IPS-18a (cell line): ENCODE data around the gene NOXO1.
A peak's percentile ranks its signal among the peaks of the same experiment; 100 is the strongest.

Experiments
- H3K27ac ChIP-seq: one replicate; pipeline ENCODE4 v1.5.1; 2013; ENCODE audit warnings: low read length
- H3K27me3 ChIP-seq: one replicate; pipeline ENCODE4 v1.6.1; 2013; ENCODE audit warnings: mild to moderate bottlenecking, low read length; ENCODE audit not compliant: control insufficient read depth, insufficient read depth
- H3K36me3 ChIP-seq: one replicate; pipeline ENCODE4 v1.6.1; 2013; ENCODE audit warnings: low read depth, low read length; ENCODE audit not compliant: control insufficient read depth
- H3K4me1 ChIP-seq: one replicate; pipeline ENCODE4 v1.6.1; 2013; ENCODE audit warnings: low read depth, low read length; ENCODE audit not compliant: control insufficient read depth
- H3K4me3 ChIP-seq: one replicate; pipeline ENCODE4 v1.5.1; 2013; ENCODE audit warnings: low read length
- H3K9ac ChIP-seq: one replicate; pipeline ENCODE4 v1.6.1; 2013; ENCODE audit warnings: mild to moderate bottlenecking, low read length, moderate library complexity
- H3K9me3 ChIP-seq: one replicate; pipeline ENCODE4 v1.6.1; 2013; ENCODE audit warnings: low read depth, low read length; ENCODE audit not compliant: control insufficient read depth

The NOXO1 gene

DNA sequence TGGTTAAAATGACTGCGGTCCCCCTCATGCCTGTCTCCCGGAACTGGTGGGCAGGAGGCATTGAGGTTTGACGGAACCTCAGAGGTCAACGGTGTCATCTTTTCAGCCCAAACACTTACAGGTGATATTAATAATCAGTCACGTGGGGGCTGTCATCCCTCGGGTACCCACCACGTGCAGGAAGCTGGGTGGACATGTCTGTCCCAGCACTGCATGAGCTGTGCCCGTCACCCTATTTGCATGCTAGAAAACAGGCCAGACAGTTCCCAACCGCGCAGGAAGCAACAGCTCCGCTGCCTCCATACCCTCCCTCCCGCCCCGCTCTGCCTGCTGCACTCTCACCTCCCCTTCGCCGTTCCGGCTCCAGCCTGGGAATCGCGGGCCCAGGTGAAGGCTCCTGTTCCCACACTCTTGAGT, 9.9 kb upstream of the NOXO1 start:
- peaks cover 30% of the 10 kb centered on the region for H3K27me3 ChIP-seq
- H3K9ac ChIP-seq, result no peak overlapping the region
- no peaks in the 10 kb centered on the region for H3K9me3 ChIP-seq
- H3K4me1 ChIP-seq, result peaks cover 6% of the 10 kb centered on the region
- H3K36me3 ChIP-seq, result peaks cover 4% of the 10 kb centered on the region
- peak overlapping the region; percentile 60 for H3K4me3 ChIP-seq
- H3K27ac ChIP-seq, result no peak overlapping the region

DNA sequence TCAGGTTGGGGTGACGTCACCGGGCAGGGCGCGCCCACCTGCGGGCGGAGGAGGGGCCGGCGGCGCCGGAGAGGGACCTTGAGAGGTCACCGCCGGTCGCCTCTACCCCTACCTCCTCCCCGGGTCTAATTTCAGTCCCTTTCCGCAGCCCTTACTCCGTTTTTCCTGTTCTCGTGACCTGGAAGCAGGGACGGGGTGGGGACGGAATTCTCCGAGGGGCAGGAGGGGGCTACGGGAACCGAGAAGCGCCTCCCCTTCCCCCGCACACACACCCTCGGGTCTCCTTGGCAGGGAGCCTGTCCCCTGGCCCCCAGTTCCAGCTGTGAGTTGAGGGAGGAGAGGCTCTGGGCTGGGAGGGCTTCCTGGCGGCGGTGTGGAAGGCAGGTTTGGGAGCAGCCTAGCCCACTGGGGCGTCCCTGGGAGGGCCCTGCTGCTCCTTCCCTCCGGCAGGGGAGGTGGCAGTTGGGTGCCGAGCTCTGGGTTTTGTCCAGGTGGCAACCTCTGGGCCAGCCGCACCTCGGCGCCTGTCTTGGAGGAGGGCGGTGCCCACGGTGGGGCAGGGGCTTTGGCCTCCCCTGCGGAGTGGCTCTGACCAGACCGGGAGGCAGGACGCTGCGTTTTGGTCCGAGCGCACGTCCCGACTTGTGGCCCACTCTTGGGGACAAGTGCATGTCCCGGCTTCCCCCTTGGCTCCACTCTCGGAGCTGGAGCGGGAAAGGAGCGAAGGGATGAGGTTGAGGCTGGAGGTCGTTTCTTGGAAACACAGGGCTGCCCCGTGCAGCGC, 9.3 kb upstream of the NOXO1 start:
- no peaks in the 10 kb centered on the region for H3K9me3 ChIP-seq
- H3K4me3 ChIP-seq, result peak overlapping the region; percentile 60
- peaks cover 6% of the 10 kb centered on the region for H3K4me1 ChIP-seq
- H3K27me3 ChIP-seq, result peaks cover 30% of the 10 kb centered on the region
- H3K9ac ChIP-seq, result peak overlapping the region; percentile 12
- H3K27ac ChIP-seq, result no peak overlapping the region
- peaks cover 9% of the 10 kb centered on the region for H3K36me3 ChIP-seq

DNA sequence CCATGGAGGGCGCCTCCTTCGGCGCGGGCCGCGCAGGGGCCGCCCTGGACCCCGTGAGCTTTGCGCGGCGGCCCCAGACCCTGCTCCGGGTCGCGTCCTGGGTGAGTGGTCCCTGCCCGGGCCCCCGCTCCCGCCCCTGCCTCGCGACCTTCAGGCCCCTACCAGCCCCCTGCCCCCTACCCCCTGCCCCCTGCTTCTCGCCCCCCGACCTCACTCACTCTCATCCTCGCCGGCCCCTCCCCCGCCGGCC, 8.8 kb upstream of the NOXO1 start:
- peaks cover 6% of the 10 kb centered on the region for H3K4me1 ChIP-seq
- H3K9me3 ChIP-seq, result no peaks in the 10 kb centered on the region
- H3K36me3 ChIP-seq, result peaks cover 9% of the 10 kb centered on the region
- peaks cover 30% of the 10 kb centered on the region for H3K27me3 ChIP-seq
- H3K9ac ChIP-seq, result no peak overlapping the region
- peak overlapping the region; percentile 60 for H3K4me3 ChIP-seq
- no peak overlapping the region for H3K27ac ChIP-seq

DNA sequence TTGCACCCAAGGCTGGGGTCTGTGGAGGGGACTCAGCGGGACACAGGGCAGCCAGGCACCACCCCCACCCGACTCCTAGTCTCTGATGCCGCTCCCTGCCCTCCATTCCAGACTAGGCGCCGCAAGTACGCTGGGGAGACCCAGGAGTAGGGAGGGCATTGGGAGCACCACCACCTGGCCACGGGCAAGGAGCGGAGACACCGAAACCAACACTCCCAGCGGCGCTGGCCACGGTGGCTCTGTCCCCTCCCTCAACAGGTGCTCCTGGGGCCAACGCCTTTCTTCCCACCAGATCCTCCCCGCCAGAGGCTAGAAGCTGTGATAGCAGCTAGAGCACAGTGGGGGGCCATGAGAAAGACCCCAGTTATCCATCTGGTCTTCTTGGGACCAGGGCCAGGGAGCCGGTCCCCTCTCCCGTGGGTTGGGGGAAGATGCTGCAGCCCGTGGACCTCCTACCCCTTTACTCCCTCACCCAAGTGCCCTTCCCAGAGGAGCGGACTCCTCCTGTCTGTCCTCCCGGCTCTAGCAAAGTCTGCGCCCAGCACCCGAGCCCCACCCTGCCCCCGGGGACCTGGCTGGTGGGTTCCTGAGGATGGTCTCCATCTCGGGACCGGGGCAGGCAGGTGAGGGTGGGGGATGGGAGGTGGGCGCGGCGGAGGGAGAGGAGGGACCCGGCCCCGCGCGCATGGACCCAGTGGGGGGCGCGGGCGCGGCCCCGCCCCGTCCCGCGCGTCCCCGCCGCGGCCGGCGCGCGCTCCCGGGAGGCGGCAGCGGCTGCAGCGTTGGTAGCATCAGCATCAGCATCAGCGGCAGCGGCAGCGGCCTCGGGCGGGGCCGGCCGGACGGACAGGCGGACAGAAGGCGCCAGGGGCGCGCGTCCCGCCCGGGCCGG, 8.2 kb upstream of the NOXO1 start, which contains the start of gene SYNGR3:
Gene SYNGR3, plus strand, starts transcription at position 762 of the 892 bp plus-strand sequence. CDS start 133 bp downstream, outside the sequence.
- H3K9me3 ChIP-seq, result no peaks in the 10 kb centered on the region
- H3K4me1 ChIP-seq, result peaks cover 6% of the 10 kb centered on the region
- peak within 1 kb of the TSS; percentile 60 for H3K4me3 ChIP-seq
- H3K27me3 ChIP-seq, result peaks cover 30% of the 10 kb centered on the region
- H3K36me3 ChIP-seq, result peaks cover 9% of the 10 kb centered on the region
- no peak within 1 kb of the TSS for H3K27ac ChIP-seq
- H3K9ac ChIP-seq, result peak within 1 kb of the TSS; percentile 20

DNA sequence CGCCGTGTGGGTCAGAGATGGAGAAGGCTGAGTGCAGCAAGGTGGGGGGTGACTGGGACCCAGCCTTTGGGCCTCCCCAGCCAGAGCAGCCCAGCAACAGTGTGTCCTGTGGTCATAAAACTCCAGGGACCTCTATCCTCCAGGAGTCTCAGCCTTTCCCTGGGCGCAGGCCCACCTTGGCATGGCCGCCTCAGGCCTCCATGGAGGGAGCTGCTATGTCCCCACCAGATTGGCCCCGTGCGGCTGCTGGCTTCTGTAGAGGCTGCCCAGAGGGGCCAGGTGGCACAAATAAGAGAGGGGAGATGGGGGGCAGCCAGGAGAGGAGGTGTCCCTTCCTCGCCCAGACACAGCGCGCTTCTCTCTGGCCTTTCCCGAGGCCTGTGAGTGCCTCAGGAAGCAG, 5.9 kb upstream of the NOXO1 start:
- Histone ChIP-seq H3K4me1 (peaks cover 9% of the 10 kb centered on the region), H3K9me3 (no peaks in the 10 kb centered on the region), H3K4me3 (no peak overlapping the region), H3K36me3 (peaks cover 9% of the 10 kb centered on the region), H3K9ac (no peak overlapping the region), H3K27me3 (peaks cover 41% of the 10 kb centered on the region), H3K27ac (no peak overlapping the region)

DNA sequence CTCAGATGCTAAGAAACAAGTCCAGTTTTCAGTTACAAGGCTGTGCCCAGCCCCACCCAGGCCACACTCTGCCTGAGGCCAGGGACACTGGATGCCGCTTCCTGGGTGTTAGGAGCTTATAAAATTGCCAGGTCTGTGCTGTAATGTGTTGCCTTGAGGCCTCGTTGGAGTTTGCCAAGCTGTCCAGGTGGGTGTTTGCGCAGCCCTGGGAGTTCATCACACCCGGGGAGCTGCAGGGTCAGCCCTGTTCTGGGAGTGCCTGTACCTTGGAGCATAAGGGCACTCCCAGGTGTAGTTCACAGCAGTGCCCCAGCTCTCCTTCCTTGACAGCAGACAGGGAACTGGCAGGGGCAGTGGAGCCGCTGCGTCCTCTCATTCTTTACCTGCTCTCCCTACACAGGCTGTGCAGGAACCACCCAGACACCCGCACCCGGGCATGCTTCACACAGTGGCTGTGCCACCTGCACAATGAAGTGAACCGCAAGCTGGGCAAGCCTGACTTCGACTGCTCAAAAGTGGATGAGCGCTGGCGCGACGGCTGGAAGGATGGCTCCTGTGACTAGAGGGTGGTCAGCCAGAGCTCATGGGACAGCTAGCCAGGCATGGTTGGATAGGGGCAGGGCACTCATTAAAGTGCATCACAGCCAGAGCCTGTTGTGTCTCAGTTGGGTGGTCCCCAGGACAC, 4.3 kb upstream of the NOXO1 start:
- Histone ChIP-seq H3K27me3 (peaks cover 44% of the 10 kb centered on the region), H3K9ac (no peak overlapping the region), H3K4me3 (peak overlapping the region; percentile 86), H3K4me1 (peaks cover 5% of the 10 kb centered on the region), H3K9me3 (no peaks in the 10 kb centered on the region), H3K27ac (no peak overlapping the region), H3K36me3 (peaks cover 9% of the 10 kb centered on the region)

DNA sequence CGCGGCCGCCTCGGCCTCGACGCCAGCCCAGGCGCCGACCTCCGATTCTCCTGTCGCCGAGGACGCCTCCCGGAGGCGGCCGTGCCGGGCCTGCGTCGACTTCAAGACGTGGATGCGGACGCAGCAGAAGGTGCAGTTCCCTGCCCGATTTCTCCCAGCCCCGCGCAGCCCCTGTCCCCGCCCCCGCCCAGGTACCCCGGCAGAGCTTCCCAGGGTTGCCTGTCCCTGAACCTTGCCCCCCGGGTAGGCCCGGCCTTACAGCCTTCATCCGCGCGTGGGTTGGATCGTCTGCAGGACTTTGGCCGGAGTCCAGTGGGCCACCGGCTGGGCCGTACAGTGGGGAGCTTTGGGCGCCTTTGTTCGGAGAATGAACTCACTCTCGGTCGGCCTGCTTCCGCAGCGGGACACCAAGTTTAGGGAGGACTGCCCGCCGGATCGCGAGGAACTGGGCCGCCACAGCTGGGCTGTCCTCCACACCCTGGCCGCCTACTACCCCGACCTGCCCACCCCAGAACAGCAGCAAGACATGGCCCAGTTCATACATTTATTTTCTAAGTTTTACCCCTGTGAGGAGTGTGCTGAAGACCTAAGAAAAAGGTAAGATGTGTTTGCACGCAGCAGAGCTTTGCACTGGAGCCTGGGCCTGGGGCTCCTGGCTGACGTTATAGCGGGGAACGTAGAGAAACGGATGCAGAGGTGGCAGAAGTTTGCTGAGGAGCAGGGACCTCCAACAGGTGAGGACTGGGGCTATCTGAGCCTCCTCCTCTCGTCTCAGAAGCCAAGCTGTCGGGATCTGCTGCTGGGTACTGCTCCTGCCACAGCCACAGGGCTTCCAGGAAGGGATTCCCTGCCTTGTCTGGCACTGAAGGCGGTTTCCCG, 3.3 kb upstream of the NOXO1 start:
- H3K9me3 ChIP-seq, result no peaks in the 10 kb centered on the region
- H3K27ac ChIP-seq, result peak overlapping the region; percentile 47
- peak overlapping the region; percentile 86 for H3K4me3 ChIP-seq
- H3K36me3 ChIP-seq, result peaks cover 9% of the 10 kb centered on the region
- H3K4me1 ChIP-seq, result peaks cover 13% of the 10 kb centered on the region
- H3K9ac ChIP-seq, result peak overlapping the region; percentile 84
- H3K27me3 ChIP-seq, result peaks cover 50% of the 10 kb centered on the region

DNA sequence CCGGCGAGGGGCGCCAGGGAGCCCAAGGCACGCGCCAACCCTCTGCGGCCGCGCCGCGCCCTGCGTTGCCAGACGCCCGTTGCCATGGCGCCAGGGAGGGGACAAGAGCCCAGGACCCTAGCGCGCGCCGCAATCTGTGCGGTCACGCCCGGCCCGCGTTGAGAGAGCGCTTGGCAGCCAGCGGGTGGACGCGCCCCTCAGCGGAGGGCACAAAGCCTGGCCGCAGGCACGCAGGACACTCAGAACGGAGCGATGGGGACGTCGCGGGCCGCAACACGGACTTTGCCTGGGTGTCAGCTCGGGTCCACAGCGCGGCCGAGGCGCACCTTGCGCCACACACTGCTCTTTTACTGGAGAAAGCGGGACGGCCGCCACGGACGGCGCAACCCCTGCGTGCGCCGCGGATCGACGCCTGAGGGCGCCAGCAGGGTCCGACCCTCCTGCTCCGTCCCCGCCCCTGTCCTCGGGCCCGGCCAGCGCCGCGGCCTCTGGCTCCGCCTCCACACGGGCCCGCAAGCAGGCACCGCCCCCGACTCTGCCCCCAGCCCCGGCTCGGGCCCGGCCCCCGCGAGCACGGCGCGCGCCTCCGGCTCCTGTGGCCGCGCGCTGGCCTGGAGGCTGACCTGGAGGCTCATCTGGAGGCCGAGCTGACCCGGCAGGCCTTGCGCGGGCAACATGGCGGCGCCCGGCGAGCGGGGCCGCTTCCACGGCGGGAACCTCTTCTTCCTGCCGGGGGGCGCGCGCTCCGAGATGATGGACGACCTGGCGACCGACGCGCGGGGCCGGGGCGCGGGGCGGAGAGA, 2.5 kb upstream of the NOXO1 start, which contains the start of gene GFER:
Gene GFER, plus strand, starts transcription at position 650 of the 803 bp plus-strand sequence. Its CDS starts 26 bp downstream, at position 676.
- Histone ChIP-seq H3K4me1 (peaks cover 13% of the 10 kb centered on the region), H3K4me3 (peak within 1 kb of the TSS; percentile 86), H3K9me3 (no peaks in the 10 kb centered on the region), H3K9ac (peak within 1 kb of the TSS; percentile 84), H3K36me3 (peaks cover 9% of the 10 kb centered on the region), H3K27ac (peak within 1 kb of the TSS; percentile 47), H3K27me3 (peaks cover 46% of the 10 kb centered on the region)

DNA sequence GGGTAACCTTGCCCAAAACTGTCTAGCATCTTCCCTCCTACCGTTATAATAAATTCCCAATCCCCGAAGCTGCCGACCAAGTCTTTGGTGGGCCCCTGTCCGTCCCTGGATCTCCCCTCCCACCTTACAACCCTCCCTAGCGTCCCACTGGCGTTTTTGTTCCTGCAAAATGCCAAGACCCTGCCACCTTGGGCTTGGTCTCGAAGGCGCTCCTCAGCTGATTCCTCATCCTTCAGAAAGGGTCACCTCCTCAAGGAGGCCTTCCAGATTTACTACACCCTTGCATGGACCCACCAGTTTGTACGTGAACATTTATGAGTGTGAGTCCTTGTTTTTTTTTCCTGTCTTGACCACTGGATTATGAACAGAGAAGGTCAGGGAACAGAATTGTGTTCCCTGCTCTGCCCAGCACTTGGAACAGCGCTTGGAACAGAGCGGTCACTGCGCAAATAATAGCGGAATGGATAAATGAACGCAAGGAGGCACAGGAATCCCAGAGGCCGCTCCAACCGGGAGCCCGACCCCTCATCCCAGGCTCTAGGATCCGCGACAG, 1.8 kb upstream of the NOXO1 start:
- H3K9ac ChIP-seq, result no peak overlapping the region
- H3K27ac ChIP-seq, result no peak overlapping the region
- H3K36me3 ChIP-seq, result peaks cover 9% of the 10 kb centered on the region
- H3K4me1 ChIP-seq, result peaks cover 13% of the 10 kb centered on the region
- no peaks in the 10 kb centered on the region for H3K9me3 ChIP-seq
- H3K27me3 ChIP-seq, result peaks cover 41% of the 10 kb centered on the region
- peak overlapping the region; percentile 86 for H3K4me3 ChIP-seq

DNA sequence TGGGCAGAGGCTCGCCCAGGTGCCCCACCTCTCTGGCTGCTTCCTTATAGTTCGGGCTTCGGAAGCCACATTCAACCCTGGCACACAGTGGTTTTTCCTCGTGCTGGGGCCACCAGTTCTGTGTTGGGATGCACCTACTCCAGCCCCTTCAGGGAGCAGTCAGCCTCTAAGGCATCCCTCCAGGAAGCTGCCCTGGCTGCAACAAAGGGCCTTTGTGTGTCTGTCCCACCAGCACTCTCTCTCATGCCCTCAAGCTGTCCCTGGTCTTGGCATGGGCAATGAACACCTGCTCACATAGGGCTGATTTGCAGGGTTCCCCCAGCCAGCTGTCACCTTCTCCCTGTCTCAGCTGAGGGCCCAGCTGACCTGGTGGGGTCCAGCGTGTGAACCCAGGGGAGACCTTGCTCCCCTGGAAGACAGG, 754 bp upstream of the NOXO1 start:
- Histone ChIP-seq H3K9ac (no peak overlapping the region), H3K27ac (no peak overlapping the region), H3K36me3 (peaks cover 10% of the 10 kb centered on the region), H3K4me3 (no peak overlapping the region), H3K27me3 (peaks cover 41% of the 10 kb centered on the region), H3K4me1 (peaks cover 13% of the 10 kb centered on the region), H3K9me3 (no peaks in the 10 kb centered on the region)
